HEK293 (cell line): ENCODE results near the gene CARMIL3.

Experiments
- CTCF ChIA-PET: fragments of 350-600 bp; formaldehyde crosslinking; extraction: SDS; loops from one replicate; lab custom pipeline; 2021; ENCODE audit warnings: antibody characterized with exemption; lab: Yijun Ruan, JAX
- POLR2A ChIA-PET: fragments of 300-600 bp; formaldehyde crosslinking; extraction: SDS; loops from one replicate; lab custom pipeline; 2020; ENCODE audit warnings: antibody characterized with exemption, inconsistent platforms; lab: Yijun Ruan, JAX
- H3K27ac ChIP-seq: fragments of 200-500 bp; sonication (Bioruptor generic); 2 replicates; pipeline ENCODE4 v1.5.1; 2014; ENCODE audit warnings: low read depth, low read length, control low read depth, inconsistent platforms; ENCODE audit errors: extremely low read depth
- H3K36me3 ChIP-seq, 2 experiments: fragments of 200-500 bp in 1 of 2; sonication (Bioruptor generic) in 1 of 2; 1 replicate in 1 of 2; 2 replicates in 1 of 2; pipeline ENCODE4 v1.5.1; 2014 to 2017; ENCODE audit warnings: inconsistent platforms in 2 of 2, low read length in 2 of 2; ENCODE audit not compliant: control insufficient read depth in 2 of 2, insufficient read depth in 1 of 2
- H3K4me1 ChIP-seq: fragments of 200-500 bp; sonication (Bioruptor generic); 2 replicates; pipeline ENCODE4 v1.5.1; 2014; ENCODE audit warnings: mild to moderate bottlenecking, low read length, inconsistent platforms; ENCODE audit not compliant: control insufficient read depth, insufficient read depth
- H3K4me3 ChIP-seq: 2 replicates; pipeline ENCODE4 v1.5.1; 2011; ENCODE audit warnings: low read depth, mild to moderate bottlenecking, control low read depth, low read length, moderate library complexity
- H3K9me3 ChIP-seq: fragments of 200-500 bp; sonication (Bioruptor generic); 2 replicates; pipeline ENCODE4 v1.5.1; 2014; ENCODE audit warnings: low read depth, low read length, inconsistent platforms; ENCODE audit not compliant: control insufficient read depth, insufficient read depth
- GLIS1 ChIP-seq: fragments of 450-650 bp; formaldehyde crosslinking; IDR thresholded peaks from 2 replicates; pipeline ENCODE4 v1.5.1; 2016; ENCODE audit warnings: missing biosample characterization, missing genetic modification characterization
- GLIS2 ChIP-seq: fragments of 450-650 bp; formaldehyde crosslinking; IDR thresholded peaks from 2 replicates; pipeline ENCODE4 v1.5.1; 2016; ENCODE audit warnings: missing biosample characterization, missing genetic modification characterization
- PRDM6 ChIP-seq: fragments of 450-650 bp; formaldehyde crosslinking; IDR thresholded peaks from 2 replicates; pipeline ENCODE4 v1.5.1; 2017; ENCODE audit warnings: missing biosample characterization, missing genetic modification characterization
- SP7 ChIP-seq: fragments of 450-650 bp; formaldehyde crosslinking; IDR thresholded peaks from 2 replicates; pipeline ENCODE4 v1.5.1; 2016; ENCODE audit warnings: missing biosample characterization, missing genetic modification characterization
- ZBTB1 ChIP-seq: fragments of 450-650 bp; formaldehyde crosslinking; IDR thresholded peaks from 2 replicates; pipeline ENCODE4 v1.5.1; 2016; ENCODE audit warnings: missing biosample characterization, missing genetic modification characterization
- ZIC2 ChIP-seq: fragments of 450-650 bp; formaldehyde crosslinking; IDR thresholded peaks from 2 replicates; pipeline ENCODE4 v1.5.1; 2016; ENCODE audit warnings: missing biosample characterization, missing genetic modification characterization
- ZNF138 ChIP-seq: fragments of 450-650 bp; formaldehyde crosslinking; IDR thresholded peaks from 2 replicates; pipeline ENCODE4 v1.5.1; 2016; ENCODE audit warnings: missing biosample characterization, missing genetic modification characterization, borderline replicate concordance
- ZNF292 ChIP-seq: fragments of 450-650 bp; formaldehyde crosslinking; IDR thresholded peaks from 2 replicates; pipeline ENCODE4 v1.5.1; 2016; ENCODE audit warnings: low read depth, missing biosample characterization, missing genetic modification characterization, borderline replicate concordance
- ZNF311 ChIP-seq: fragments of 450-650 bp; formaldehyde crosslinking; IDR thresholded peaks from 2 replicates; pipeline ENCODE4 v1.5.1; 2017; ENCODE audit warnings: missing biosample characterization, missing genetic modification characterization, borderline replicate concordance
- ZNF404 ChIP-seq: fragments of 450-650 bp; formaldehyde crosslinking; IDR thresholded peaks from 2 replicates; pipeline ENCODE4 v1.5.1; 2017; ENCODE audit warnings: missing biosample characterization, missing genetic modification characterization
- ZNF626 ChIP-seq: fragments of 450-650 bp; sonication (Bioruptor Pico); formaldehyde crosslinking; IDR thresholded peaks from 2 replicates; pipeline ENCODE4 v1.5.1; 2018; ENCODE audit warnings: missing biosample characterization, missing genetic modification characterization, inconsistent platforms
- ZNF660 ChIP-seq: fragments of 450-650 bp; IDR thresholded peaks from 2 replicates; pipeline ENCODE4 v1.5.1; 2018; ENCODE audit warnings: missing biosample characterization, mild to moderate bottlenecking, missing genetic modification characterization
- ZNF792 ChIP-seq: fragments of 450-650 bp; formaldehyde crosslinking; IDR thresholded peaks from 2 replicates; pipeline ENCODE4 v1.5.1; 2016; ENCODE audit warnings: missing biosample characterization, missing genetic modification characterization
- ZNF843 ChIP-seq: fragments of 450-650 bp; formaldehyde crosslinking; IDR thresholded peaks from 2 replicates; pipeline ENCODE4 v1.5.1; 2016; ENCODE audit warnings: missing biosample characterization, missing genetic modification characterization
- TF ChIP-seq, protein P1 (sequence below): fragments of 450-650 bp; formaldehyde crosslinking; IDR thresholded peaks from 2 replicates; pipeline ENCODE4 v1.5.1; 2016; ENCODE audit warnings: missing biosample characterization, missing genetic modification characterization
- TF ChIP-seq, protein P2 (sequence below): fragments of 450-650 bp; formaldehyde crosslinking; IDR thresholded peaks from 2 replicates; pipeline ENCODE4 v1.5.1; 2017; ENCODE audit warnings: missing biosample characterization, missing genetic modification characterization

The CARMIL3 gene

DNA sequence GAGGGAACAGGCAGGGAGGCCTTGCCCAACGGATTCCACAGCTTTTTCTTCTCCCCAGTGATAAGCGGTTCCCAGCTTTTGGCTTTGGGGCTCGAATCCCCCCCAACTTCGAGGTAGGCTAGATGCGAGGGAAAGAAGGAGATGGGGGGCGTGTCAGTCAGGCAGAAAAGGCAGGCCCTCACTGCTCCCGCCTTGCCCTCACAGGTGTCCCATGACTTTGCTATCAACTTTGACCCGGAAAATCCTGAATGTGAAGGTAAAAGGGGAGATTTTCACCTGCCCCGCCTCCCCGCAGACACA, 24.4 kb downstream of the CARMIL3 start:
- ChIA-PET POLR2A (no interaction called here), CTCF (interaction anchor here (0.6 to 3.9 kb wide), 3 partner anchors 15 to 509 kb away, joined by 3 to 31 read pairs (median 3); partner anchors contain the start of gene AP1G2)
- no peak overlapping the region for H3K27ac ChIP-seq
- no peak for TF ChIP-seq ZNF404 (tag by site-specific recombination)
- no peak for TF ChIP-seq ZNF311 (tag by site-specific recombination)
- TF ChIP-seq ZNF138 (tag by site-specific recombination), result no peak
- no peak overlapping the region for H3K4me3 ChIP-seq
- H3K4me1 ChIP-seq, result peaks cover 7% of the 10 kb centered on the region; the same call in 1 of the 2 replicates
- no peaks in the 10 kb centered on the region for H3K9me3 ChIP-seq
- H3K36me3 ChIP-seq, result no peaks in the 10 kb centered on the region

DNA sequence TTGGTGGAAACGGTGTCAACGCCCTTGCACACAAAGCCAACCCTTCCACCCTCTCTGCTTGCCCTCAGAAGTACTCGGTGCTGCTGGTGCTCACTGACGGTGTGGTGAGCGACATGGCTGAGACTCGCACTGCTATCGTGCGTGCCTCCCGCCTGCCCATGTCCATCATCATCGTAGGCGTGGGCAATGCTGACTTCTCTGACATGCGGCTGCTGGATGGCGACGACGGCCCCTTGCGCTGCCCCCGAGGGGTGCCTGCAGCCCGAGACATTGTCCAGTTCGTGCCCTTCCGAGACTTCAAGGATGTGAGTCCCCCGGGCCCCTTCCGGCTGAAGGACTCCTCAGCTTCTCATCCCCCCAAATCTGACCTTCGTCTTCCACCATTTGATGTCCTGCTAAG, 25.3 kb downstream of the CARMIL3 start:
- CTCF ChIA-PET, result interaction anchor here (1.1 to 3.9 kb wide), 2 partner anchors 14 to 29 kb away, joined by 3 to 31 read pairs; no protein-coding TSS in a partner anchor
- TF ChIP-seq PRDM6 (tag by site-specific recombination), result no peak
- no peak for TF ChIP-seq ZNF292
- TF ChIP-seq, protein P1, sequence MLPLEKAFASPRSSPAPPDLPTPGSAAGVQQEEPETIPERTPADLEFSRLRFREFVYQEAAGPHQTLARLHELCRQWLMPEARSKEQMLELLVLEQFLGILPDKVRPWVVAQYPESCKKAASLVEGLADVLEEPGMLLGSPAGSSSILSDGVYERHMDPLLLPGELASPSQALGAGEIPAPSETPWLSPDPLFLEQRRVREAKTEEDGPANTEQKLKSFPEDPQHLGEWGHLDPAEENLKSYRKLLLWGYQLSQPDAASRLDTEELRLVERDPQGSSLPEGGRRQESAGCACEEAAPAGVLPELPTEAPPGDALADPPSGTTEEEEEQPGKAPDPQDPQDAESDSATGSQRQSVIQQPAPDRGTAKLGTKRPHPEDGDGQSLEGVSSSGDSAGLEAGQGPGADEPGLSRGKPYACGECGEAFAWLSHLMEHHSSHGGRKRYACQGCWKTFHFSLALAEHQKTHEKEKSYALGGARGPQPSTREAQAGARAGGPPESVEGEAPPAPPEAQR, result no peak
- TF ChIP-seq ZNF843 (tag by site-specific recombination), result no peak
- no peak for TF ChIP-seq GLIS2
- Histone ChIP-seq H3K9me3 (no peaks in the 10 kb centered on the region), H3K4me3 (no peak overlapping the region), H3K27ac (no peak overlapping the region), H3K36me3 (no peaks in the 10 kb centered on the region), H3K4me1 (peaks cover 10% of the 10 kb centered on the region)
- POLR2A ChIA-PET, result interaction anchor here (0.5 to 0.6 kb wide), 2 partner anchors 17 to 93 kb away, joined by 3 read pairs; no protein-coding TSS in a partner anchor

- POLR2A ChIA-PET, result interaction anchor here (0.8 kb wide), 1 partner anchor 16 kb away, joined by 3 read pairs; the partner anchor contains the start of gene PCK2
- no peak for TF ChIP-seq ZNF626 (tag by site-specific recombination)
- no peak for TF ChIP-seq ZNF660
- peak; percentile 90 for TF ChIP-seq ZIC2 (tag by site-specific recombination)
- TF ChIP-seq, protein P2, sequence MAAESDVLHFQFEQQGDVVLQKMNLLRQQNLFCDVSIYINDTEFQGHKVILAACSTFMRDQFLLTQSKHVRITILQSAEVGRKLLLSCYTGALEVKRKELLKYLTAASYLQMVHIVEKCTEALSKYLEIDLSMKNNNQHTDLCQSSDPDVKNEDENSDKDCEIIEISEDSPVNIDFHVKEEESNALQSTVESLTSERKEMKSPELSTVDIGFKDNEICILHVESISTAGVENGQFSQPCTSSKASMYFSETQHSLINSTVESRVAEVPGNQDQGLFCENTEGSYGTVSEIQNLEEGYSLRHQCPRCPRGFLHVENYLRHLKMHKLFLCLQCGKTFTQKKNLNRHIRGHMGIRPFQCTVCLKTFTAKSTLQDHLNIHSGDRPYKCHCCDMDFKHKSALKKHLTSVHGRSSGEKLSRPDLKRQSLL (tag by site-specific recombination), result no peak
- peak; percentile 94 for TF ChIP-seq GLIS1 (tag by site-specific recombination)
- TF ChIP-seq ZBTB1 (tag by site-specific recombination), result no peak
- TF ChIP-seq ZNF792, result no peak
- TF ChIP-seq SP7 (tag by site-specific recombination), result peak; percentile 96
- TF ChIP-seq, all 188 proteins: peak for 3
- H3K4me3 ChIP-seq, result no peak overlapping the region
- peaks cover 10% of the 10 kb centered on the region for H3K4me1 ChIP-seq
- no peaks in the 10 kb centered on the region for H3K9me3 ChIP-seq
- CTCF ChIA-PET, result interaction anchor here (0.6 to 6.0 kb wide), 3 partner anchors 14 to 29 kb away, joined by 3 to 77 read pairs (median 4); partner anchors contain the start of gene PCK2
- H3K36me3 ChIP-seq, result no peaks in the 10 kb centered on the region
- H3K27ac ChIP-seq, result no peak overlapping the region
Measured at GRCh38 chr14:24078146-24078545, 26.3 kb downstream of the CARMIL3 start.
